ENCODE results near the gene DYRK1A. TPM values are rescaled to one million over a fixed set of nuclear protein-coding genes. Genes with fewer than 3 reads are reported as not detected.

The DYRK1A gene
- total RNA-seq, 4 donors from 2014 or later: 71.5 to 116 (median 90.9) TPM

DNA sequence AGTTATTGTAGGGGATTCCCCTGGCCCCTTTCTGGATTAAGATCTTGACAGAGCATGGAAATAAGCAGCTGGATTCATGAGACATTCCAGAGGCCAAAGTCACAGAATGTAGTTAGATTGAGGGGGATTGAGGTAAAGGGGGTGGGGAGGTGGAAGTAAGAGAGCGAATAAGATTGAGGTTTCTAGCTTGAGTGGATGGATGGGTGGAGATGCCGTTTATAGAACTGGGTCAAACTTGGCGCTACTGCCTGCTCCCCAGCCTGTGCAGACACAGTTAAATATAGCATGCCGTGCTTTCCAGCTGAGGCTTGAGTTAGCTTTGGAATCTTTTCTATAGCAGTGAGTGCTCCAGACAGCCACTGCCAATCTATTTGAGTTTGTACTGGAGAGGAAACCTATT is 85.7 kb downstream of the DYRK1A start:
- TF ChIP-seq EP300 (IDR thresholded peaks at IDR 0.05; ENCODE audit: low read depth) (no peak), POLR2AphosphoS5 (IDR thresholded peaks at IDR 0.05) (no peak), POLR2A (IDR thresholded peaks at IDR 0.05) (no peak)
- TF ChIP-seq, protein P1, sequence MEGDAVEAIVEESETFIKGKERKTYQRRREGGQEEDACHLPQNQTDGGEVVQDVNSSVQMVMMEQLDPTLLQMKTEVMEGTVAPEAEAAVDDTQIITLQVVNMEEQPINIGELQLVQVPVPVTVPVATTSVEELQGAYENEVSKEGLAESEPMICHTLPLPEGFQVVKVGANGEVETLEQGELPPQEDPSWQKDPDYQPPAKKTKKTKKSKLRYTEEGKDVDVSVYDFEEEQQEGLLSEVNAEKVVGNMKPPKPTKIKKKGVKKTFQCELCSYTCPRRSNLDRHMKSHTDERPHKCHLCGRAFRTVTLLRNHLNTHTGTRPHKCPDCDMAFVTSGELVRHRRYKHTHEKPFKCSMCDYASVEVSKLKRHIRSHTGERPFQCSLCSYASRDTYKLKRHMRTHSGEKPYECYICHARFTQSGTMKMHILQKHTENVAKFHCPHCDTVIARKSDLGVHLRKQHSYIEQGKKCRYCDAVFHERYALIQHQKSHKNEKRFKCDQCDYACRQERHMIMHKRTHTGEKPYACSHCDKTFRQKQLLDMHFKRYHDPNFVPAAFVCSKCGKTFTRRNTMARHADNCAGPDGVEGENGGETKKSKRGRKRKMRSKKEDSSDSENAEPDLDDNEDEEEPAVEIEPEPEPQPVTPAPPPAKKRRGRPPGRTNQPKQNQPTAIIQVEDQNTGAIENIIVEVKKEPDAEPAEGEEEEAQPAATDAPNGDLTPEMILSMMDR (IDR thresholded peaks at IDR 0.05): no peak
- no peak for DNase-seq

GRCh38 chr21:37453350-37453749 is 86.8 kb downstream of the DYRK1A start:
- WGBS, 2 donors (ENCODE audit: low coverage in 1 of 2): 82 to 84% methylated on average over 4 of the region's 4 CpGs
- Histone ChIP-seq H3K4me1 (peaks cover 19 to 88% (median 41%) of the 10 kb centered on the region in 4 donors), H3K36me3 (no peaks in the 10 kb centered on the region), H3K27ac (peak overlapping the region in 1 of 4 donors; percentile 44), H3K27me3 (no peaks in the 10 kb centered on the region), H3K9me3 (no peaks in the 10 kb centered on the region), H3K4me3 (no peak overlapping the region)
- TF ChIP-seq POLR2AphosphoS5 (IDR thresholded peaks at IDR 0.05) (no peak), EP300 (IDR thresholded peaks at IDR 0.05; ENCODE audit: low read depth) (no peak)
- intact Hi-C loops (cut with DNase I; ENCODE audit: low total_unique reads) (no loop called here), in situ Hi-C loops (cut with MboI; ENCODE audit: low pct_ligation_motif_present in 1 of 4, low pct_unique_long_range_greater_than_20kb in 1 of 4, low sequenced_read_pairs in 3 of 4) (no loop called here)
- DNase-seq: no peak

More for the DNA sequence above, 85.7 kb downstream of the DYRK1A start:
- peaks cover 19 to 87% (median 39%) of the 10 kb centered on the region in 4 donors for H3K4me1 ChIP-seq
- in situ Hi-C loops (cut with MboI; ENCODE audit: low pct_ligation_motif_present in 1 of 4, low pct_unique_long_range_greater_than_20kb in 1 of 4, low sequenced_read_pairs in 3 of 4) (no loop called here), intact Hi-C loops (cut with DNase I; ENCODE audit: low total_unique reads) (no loop called here)
- H3K9me3 ChIP-seq: no peaks in the 10 kb centered on the region
- no peak overlapping the region for H3K4me3 ChIP-seq
- WGBS, 2 donors (ENCODE audit: low coverage in 1 of 2): 58 to 60% methylated on average over 4 of the region's 4 CpGs
- no peaks in the 10 kb centered on the region for H3K27me3 ChIP-seq
- peak overlapping the region in 3 of 4 donors; percentile 15 to 44 (median 30) for H3K27ac ChIP-seq
- no peaks in the 10 kb centered on the region for H3K36me3 ChIP-seq

GRCh38 chr21:37454869-37455503 is 88.4 kb downstream of the DYRK1A start:
- Histone ChIP-seq H3K27ac (no peak overlapping the region), H3K27me3 (no peaks in the 10 kb centered on the region), H3K9me3 (no peaks in the 10 kb centered on the region), H3K4me3 (no peak overlapping the region), H3K36me3 (no peaks in the 10 kb centered on the region), H3K4me1 (peaks cover 19 to 88% (median 40%) of the 10 kb centered on the region in 4 donors)
- DNase-seq: no peak
- WGBS, 2 donors (ENCODE audit: low coverage in 1 of 2): 76 to 80% methylated on average over 2 of the region's 2 CpGs
- in situ Hi-C loops (cut with MboI; ENCODE audit: low pct_ligation_motif_present in 1 of 4, low pct_unique_long_range_greater_than_20kb in 1 of 4, low sequenced_read_pairs in 3 of 4) (no loop called here), intact Hi-C loops (cut with DNase I; ENCODE audit: low total_unique reads) (no loop called here)
- TF ChIP-seq POLR2A (IDR thresholded peaks at IDR 0.05): no peak
- TF ChIP-seq, protein P1 (IDR thresholded peaks at IDR 0.05): no peak
- TF ChIP-seq POLR2AphosphoS5 (IDR thresholded peaks at IDR 0.05): no peak
- TF ChIP-seq EP300 (IDR thresholded peaks at IDR 0.05; ENCODE audit: low read depth): no peak

- Histone ChIP-seq H3K4me1 (peaks cover 19 to 88% (median 42%) of the 10 kb centered on the region in 4 donors), H3K9me3 (no peaks in the 10 kb centered on the region), H3K27me3 (no peaks in the 10 kb centered on the region), H3K4me3 (no peak overlapping the region), H3K36me3 (no peaks in the 10 kb centered on the region), H3K27ac (no peak overlapping the region)
- in situ Hi-C loops (cut with MboI; ENCODE audit: low pct_ligation_motif_present in 1 of 4, low pct_unique_long_range_greater_than_20kb in 1 of 4, low sequenced_read_pairs in 3 of 4): no loop called here
- intact Hi-C loops (cut with DNase I; ENCODE audit: low total_unique reads): no loop called here
- 72 to 78% methylated on average over 4 to 7 of the region's 7 CpGs for WGBS, 2 donors (ENCODE audit: low coverage in 1 of 2)
- DNase-seq: no peak
- TF ChIP-seq POLR2AphosphoS5 (IDR thresholded peaks at IDR 0.05) (no peak), EP300 (IDR thresholded peaks at IDR 0.05; ENCODE audit: low read depth) (no peak), POLR2A (IDR thresholded peaks at IDR 0.05) (no peak)
- TF ChIP-seq, protein P1 (IDR thresholded peaks at IDR 0.05): no peak
Measured at GRCh38 chr21:37455504-37455911, 88.9 kb downstream of the DYRK1A start.

Data from transverse colon (tissue), 4 donors.